ENCODE data around the gene TPRN. TPM values are rescaled to one million over a fixed set of nuclear protein-coding genes. Genes with fewer than 3 reads are reported as not detected.
A peak's percentile ranks its signal among the peaks of the same experiment; 100 is the strongest.

Gene TPRN
- total and polyA plus RNA-seq, 9 of the 15 experiments (the other 6 are each of a cell fraction or from before 2014, with no cell fraction given): 0.31 to 31.9 (median 4.4) TPM

DNA sequence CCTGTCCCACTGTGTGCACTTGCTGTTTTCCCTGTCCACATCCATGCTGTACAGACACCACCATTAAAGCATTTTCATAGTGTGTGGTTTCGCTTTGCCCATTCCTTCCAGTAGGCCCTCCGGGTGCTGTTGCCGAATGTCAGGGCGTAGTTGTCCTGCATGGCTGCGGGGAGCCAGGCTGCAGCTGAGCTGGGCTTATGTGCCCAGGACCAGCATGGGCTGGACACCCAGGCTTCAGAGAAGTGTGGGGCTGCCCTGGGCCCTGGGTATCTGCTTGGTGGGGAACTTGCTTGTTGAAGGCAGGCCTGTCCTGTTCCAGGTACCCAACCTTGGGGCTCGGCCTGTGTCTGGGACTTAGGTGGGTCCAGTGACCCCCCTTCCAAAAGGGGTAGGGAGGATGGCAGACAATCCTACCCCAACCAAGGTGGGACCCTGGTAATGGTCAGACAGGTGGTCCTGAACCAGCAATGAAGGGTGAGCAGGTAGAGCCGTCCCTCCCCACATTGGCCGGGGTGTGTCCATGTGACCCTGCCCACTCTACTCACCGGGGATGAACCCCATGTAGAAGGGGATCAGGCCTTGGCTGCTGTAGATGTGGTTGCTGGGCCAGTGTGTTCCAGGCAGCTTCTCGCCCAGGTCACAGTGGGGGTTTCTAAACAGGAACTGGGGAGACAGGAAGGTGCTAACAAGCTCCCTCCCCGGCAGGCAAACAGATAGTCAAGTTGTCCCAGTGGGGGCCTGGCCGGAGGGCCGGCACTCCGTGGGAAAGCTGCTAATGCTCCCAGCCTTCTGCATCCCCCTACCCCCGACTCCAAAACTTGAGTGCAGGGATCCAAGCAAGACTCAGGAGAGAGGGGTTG lies 43.3 kb upstream of the TPRN start (continued):
- TF ChIP-seq RBM25 (IDR thresholded peaks at IDR 0.05; ENCODE audit: low read depth, low read length, severe bottlenecking) (no peak), HNRNPH1 (optimal IDR thresholded peaks at IDR 0.05; ENCODE audit: low read depth, low read length) (no peak), ZNF592 (IDR thresholded peaks at IDR 0.05) (no peak), ZNF384 (IDR thresholded peaks at IDR 0.05; ENCODE audit: low read depth, low read length) (no peak), ZNF507 (tag; conservative IDR thresholded peaks at IDR 0.05) (no peak), CREB5 (CRISPR knock-in tag; IDR thresholded peaks at IDR 0.05) (no peak), ZBTB43 (CRISPR knock-in tag; IDR thresholded peaks at IDR 0.05) (no peak), ARID3B (CRISPR knock-in tag; IDR thresholded peaks at IDR 0.05; ENCODE audit: borderline replicate concordance) (no peak), MAZ (CRISPR knock-in tag; conservative IDR thresholded peaks at IDR 0.05 in 1 of 2, IDR thresholded peaks at IDR 0.05 in 1 of 2) (peak in 1 of 2 experiments; percentile 70; a peak in 2 of 4 replicates), SMAD4 (CRISPR knock-in tag; conservative IDR thresholded peaks at IDR 0.05) (no peak), CCNT2 (IDR thresholded peaks at IDR 0.05; ENCODE audit: borderline replicate concordance, extremely low read depth, insufficient read length, low read depth, low read length) (no peak), NFIX (CRISPR knock-in tag; IDR thresholded peaks at IDR 0.05; ENCODE audit: low read depth) (no peak)
- TF ChIP-seq, protein P1, sequence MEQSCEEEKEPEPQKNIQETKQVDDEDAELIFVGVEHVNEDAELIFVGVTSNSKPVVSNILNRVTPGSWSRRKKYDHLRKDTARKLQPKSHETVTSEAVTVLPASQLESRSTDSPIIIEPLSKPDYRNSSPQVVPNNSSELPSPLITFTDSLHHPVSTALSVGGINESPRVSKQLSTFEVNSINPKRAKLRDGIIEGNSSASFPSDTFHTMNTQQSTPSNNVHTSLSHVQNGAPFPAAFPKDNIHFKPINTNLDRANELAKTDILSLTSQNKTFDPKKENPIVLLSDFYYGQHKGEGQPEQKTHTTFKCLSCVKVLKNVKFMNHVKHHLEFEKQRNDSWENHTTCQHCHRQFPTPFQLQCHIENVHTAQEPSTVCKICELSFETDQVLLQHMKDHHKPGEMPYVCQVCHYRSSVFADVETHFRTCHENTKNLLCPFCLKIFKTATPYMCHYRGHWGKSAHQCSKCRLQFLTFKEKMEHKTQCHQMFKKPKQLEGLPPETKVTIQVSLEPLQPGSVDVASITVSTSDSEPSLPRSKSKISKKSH (CRISPR knock-in tag; IDR thresholded peaks at IDR 0.05): no peak
